Lower leg skin (tissue), 4 donors: ENCODE measurements around the gene SLC4A2. TPM values are rescaled to one million over a fixed set of nuclear protein-coding genes. Genes with fewer than 3 reads are reported as not detected.

ENCODE experiments used
- DNase-seq, 2 donors: peaks; one replicate each; pipeline ENCODE4 v3.0.0-alpha.2; 2019; ENCODE audit warnings: low spot score in 2 of 2
- H3K4me3 ChIP-seq: fragments of 200-600 bp; sonication (generic); 2 replicates; pipeline ENCODE4 v1.5.1; 2017; ENCODE audit warnings: mild to moderate bottlenecking, low read depth; ENCODE audit not compliant: poor library complexity, severe bottlenecking
- POLR2A ChIP-seq, 2 donors: fragments of 450-650 bp; IDR thresholded peaks; one replicate each; pipeline ENCODE4 v1.6.1; 2016 to 2017; ENCODE audit warnings: antibody characterized with exemption in 2 of 2, mild to moderate bottlenecking in 1 of 2, moderate library complexity in 1 of 2
- WGBS, 2 donors: methylation state at CpG; one replicate each; pipeline ENCODE4 v1.1.5; 2018; 5-methylcytosine and 5-hydroxymethylcytosine counted together
- intact Hi-C: fragments of 100-400 bp; cut with DNase I; formaldehyde crosslinking; loops from one replicate; pipeline ENCODE4 v1.15.0; 2023; ENCODE audit warnings: low total_unique reads
- total RNA-seq, 4 donors: library from RNA; depleted of rRNA; stranded (reverse); fragments of >200 nt; gene quantifications; one replicate each; pipeline ENCODE4 v1.1.0, GENCODE V29; 2016
- TF ChIP-seq, protein P1 (sequence below), 3 donors: fragments of 450-650 bp; IDR thresholded peaks; one replicate each; pipeline ENCODE4 v1.5.1; 2016; ENCODE audit warnings: antibody characterized with exemption in 3 of 3, mild to moderate bottlenecking in 3 of 3, moderate library complexity in 2 of 3

Gene SLC4A2
- total RNA-seq, 4 donors from 2014 or later = 56.3 to 83.5 (median 67.7) TPM

- 74 to 76% methylated on average over 14 of the region's 14 CpGs for WGBS, 2 donors
- no peak for TF ChIP-seq POLR2A (IDR thresholded peaks at IDR 0.05)
- TF ChIP-seq, protein P1, sequence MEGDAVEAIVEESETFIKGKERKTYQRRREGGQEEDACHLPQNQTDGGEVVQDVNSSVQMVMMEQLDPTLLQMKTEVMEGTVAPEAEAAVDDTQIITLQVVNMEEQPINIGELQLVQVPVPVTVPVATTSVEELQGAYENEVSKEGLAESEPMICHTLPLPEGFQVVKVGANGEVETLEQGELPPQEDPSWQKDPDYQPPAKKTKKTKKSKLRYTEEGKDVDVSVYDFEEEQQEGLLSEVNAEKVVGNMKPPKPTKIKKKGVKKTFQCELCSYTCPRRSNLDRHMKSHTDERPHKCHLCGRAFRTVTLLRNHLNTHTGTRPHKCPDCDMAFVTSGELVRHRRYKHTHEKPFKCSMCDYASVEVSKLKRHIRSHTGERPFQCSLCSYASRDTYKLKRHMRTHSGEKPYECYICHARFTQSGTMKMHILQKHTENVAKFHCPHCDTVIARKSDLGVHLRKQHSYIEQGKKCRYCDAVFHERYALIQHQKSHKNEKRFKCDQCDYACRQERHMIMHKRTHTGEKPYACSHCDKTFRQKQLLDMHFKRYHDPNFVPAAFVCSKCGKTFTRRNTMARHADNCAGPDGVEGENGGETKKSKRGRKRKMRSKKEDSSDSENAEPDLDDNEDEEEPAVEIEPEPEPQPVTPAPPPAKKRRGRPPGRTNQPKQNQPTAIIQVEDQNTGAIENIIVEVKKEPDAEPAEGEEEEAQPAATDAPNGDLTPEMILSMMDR (IDR thresholded peaks at IDR 0.05) = no peak
- DNase-seq = no peak
- intact Hi-C loops = loop anchor here (5.0 kb wide), 1 partner anchor 47 kb away; no protein-coding TSS in a partner anchor
- H3K4me3 ChIP-seq = no peak overlapping the region
Observed at GRCh38 chr7:151124899-151125399, 65.6 kb downstream of the SLC4A2 start.

DNA sequence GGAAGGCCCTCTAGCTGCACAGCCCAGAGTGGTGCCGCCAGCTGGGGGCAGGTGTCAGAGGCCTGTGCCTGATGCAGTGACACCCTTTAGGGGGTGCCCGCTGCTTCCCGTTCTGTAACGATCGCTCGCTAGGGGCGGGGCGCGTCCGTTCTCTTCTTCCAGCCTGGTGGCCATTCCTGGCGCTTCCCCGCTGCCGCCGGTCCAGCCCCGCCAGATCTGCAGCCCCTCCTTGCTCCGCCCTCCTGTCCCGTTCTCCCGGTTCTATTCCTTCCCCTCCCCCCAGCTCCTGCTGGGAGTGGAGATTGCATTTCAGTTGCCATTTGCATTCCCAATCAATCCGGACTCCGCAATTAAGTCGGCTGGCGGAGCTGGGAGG lies 66.1 kb downstream of the SLC4A2 start:
- intact Hi-C loops = no loop called here
- no peak overlapping the region for H3K4me3 ChIP-seq
- no peak for DNase-seq
- WGBS, 2 donors = 21 to 34% methylated on average over 22 of the region's 22 CpGs
- TF ChIP-seq POLR2A (IDR thresholded peaks at IDR 0.05) = no peak
- TF ChIP-seq, protein P1 (IDR thresholded peaks at IDR 0.05) = no peak

DNA sequence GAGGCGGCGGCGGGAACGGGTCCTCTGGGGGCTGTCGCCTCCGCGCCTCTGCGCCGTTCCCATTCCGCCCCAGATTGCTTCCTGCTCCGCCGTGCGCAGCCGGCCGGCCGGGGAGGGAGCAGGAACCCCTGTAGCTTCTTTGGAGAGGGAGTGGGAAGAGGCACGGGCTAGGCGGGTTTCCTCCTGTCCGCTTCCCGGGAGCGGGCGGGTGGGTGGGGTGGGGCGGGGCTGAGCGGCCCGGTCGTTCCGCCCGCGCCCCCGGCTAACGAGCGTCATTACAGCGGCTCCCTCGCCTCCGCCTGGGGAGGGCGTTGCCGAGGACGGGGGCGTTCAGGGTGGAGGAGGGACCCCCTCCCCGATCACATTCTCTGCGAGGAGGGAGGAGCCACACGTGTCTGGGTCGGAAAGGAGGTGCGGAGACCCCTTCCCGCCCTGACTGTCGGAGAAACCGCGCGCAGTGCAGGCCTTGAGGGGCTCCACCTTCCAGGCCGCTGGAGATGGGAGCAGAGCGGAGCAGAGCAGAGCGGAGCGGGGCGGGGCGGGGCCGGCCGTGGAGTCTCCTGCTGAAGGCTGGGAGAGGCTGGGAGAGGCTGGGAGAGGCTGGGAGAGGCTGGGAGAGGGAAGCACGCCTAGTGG lies 66.6 kb downstream of the SLC4A2 start:
- DNase-seq = no peak
- WGBS, 2 donors = 15 to 30% methylated on average over 49 to 57 of the region's 58 CpGs
- no peak overlapping the region for H3K4me3 ChIP-seq
- intact Hi-C loops = no loop called here
- TF ChIP-seq, protein P1 (IDR thresholded peaks at IDR 0.05) = no peak
- TF ChIP-seq POLR2A (IDR thresholded peaks at IDR 0.05) = no peak

Other genes with a start within 250 kb of the SLC4A2 start
- gene AOC1, start 207.1 kb upstream of the SLC4A2 start, total RNA-seq = 1 to 10 TPM; 1.2 to 6.7 (median 3.5) TPM
- gene KCNH2, start 81.3 kb upstream of the SLC4A2 start, total RNA-seq = 1 to 10 TPM in 1 of 4 donors, under 1 TPM in 3; 0.15 to 1.1 (median 0.36) TPM
- 1 to 10 TPM; 4.0 to 8.9 (median 5.8) TPM for gene NOS3, start 68.6 kb upstream of the SLC4A2 start, total RNA-seq
- gene ATG9B, start 35.1 kb upstream of the SLC4A2 start, total RNA-seq = 100 to 1,000 TPM in 1 of 4 donors, 10 to 100 TPM in 3; 47.6 to 125 (median 59.8) TPM
- gene ABCB8, start 31.1 kb upstream of the SLC4A2 start, total RNA-seq = 10 to 100 TPM; 22.9 to 35.2 (median 27.6) TPM
- 1 to 10 TPM; 2.3 to 2.9 (median 2.5) TPM for gene ASIC3, start 11.1 kb upstream of the SLC4A2 start, total RNA-seq
- 10 to 100 TPM in 1 of 4 donors, 1 to 10 TPM in 3; 3.9 to 13.7 (median 7.2) TPM for gene CDK5, start 1.7 kb upstream of the SLC4A2 start, total RNA-seq
- gene FASTK, start 21.2 kb downstream of the SLC4A2 start, total RNA-seq = 10 to 100 TPM; 47.4 to 80.7 (median 69.0) TPM
- gene TMUB1, start 23.9 kb downstream of the SLC4A2 start, total RNA-seq = 10 to 100 TPM; 58.5 to 61.7 (median 60.4) TPM
- 100 to 1,000 TPM in 3 of 4 donors, 10 to 100 TPM in 1; 81.2 to 132 (median 102) TPM for gene AGAP3, start 26.9 kb downstream of the SLC4A2 start, total RNA-seq
- gene GBX1, start 108.1 kb downstream of the SLC4A2 start, total RNA-seq = 1 to 10 TPM in 1 of 4 donors, not detected in 3; 2.4 TPM
- not detected for gene ASB10, start 127.7 kb downstream of the SLC4A2 start, total RNA-seq
- gene H2BK1, start 150.9 kb downstream of the SLC4A2 start, total RNA-seq = not detected
- 100 to 1,000 TPM in 1 of 4 donors, 10 to 100 TPM in 3; 16.4 to 267 (median 29.1) TPM for gene ABCF2, start 167.6 kb downstream of the SLC4A2 start, total RNA-seq
- gene CHPF2, start 172.9 kb downstream of the SLC4A2 start, total RNA-seq = 10 to 100 TPM; 15.4 to 32.2 (median 26.7) TPM
- 10 to 100 TPM in 3 of 4 donors, 1 to 10 TPM in 1; 4.8 to 19.8 (median 13.5) TPM for gene SMARCD3, start 189.1 kb downstream of the SLC4A2 start, total RNA-seq